Stimulated activated CD4-positive, alpha-beta T cell treated with anti-CD3 and anti-CD28 coated beads, Interleukin-2, amount 100 ng/mL, for 24 hours (primary cell): ENCODE results near the gene MRGPRX4.
"Not testable (repeated sequence)": the region's sequence is repeated elsewhere in the genome, so short reads cannot be mapped to it uniquely, and the experiment has no call there.

ENCODE experiments used
- DNase-seq, 2 donors: peaks; one replicate each; pipeline ENCODE4 v3.0.0-alpha.2; 2020

The MRGPRX4 gene

GRCh38 chr11:18172666-18173065 is at the start of gene MRGPRX4:
Gene MRGPRX4 (plus strand): TSS chr11:18172837. CDS start chr11:18173257, 420 bp downstream.
- no peak for DNase-seq

DNA sequence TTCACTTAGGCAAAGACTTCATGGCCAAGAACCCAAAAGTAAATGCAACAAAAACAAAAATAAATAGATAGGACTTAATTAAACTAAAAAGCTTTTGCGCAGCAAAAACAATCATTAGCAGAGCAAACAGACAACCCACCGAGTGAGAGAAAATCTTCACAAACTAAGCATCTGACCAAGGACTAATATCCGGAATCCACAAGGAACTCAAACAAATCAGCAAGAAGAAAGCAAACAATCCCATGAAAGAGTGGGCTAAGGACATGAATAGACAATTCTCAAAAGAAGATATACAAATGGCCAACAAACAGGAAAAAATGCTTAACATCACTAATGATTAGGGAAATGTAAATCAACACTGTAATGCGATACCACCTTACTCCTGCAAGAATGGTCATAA is 41.5 kb upstream of the MRGPRX4 start:
- not testable (repeated sequence) for DNase-seq

- DNase-seq: no peak
These were observed 40.3 kb upstream of the MRGPRX4 start, which contains the start of gene MRGPRX3 for GRCh38 chr11:18132341-18132740. Gene MRGPRX3 (plus strand): TSS chr11:18132571. CDS start chr11:18137203, 4,632 bp downstream.

DNA sequence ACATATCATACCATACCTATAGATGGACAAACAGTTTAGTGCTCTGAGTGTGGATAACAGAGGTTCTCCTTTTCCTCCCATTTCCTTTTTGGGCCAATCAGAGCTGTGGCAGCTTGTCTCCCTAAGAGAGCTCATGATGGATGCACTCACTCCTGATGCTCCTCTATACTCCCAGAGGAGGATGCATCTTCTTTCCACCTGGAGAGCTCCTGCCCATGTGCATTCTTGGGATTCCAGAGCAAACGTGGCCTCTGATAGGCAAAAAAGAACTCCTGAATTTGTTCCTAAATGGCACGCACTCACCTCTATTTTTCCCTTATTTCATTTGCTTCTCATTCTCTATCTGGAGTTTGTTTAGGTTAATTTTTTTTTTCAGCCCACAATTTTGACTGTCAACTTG is 37.3 kb upstream of the MRGPRX4 start:
- no peak for DNase-seq

DNA sequence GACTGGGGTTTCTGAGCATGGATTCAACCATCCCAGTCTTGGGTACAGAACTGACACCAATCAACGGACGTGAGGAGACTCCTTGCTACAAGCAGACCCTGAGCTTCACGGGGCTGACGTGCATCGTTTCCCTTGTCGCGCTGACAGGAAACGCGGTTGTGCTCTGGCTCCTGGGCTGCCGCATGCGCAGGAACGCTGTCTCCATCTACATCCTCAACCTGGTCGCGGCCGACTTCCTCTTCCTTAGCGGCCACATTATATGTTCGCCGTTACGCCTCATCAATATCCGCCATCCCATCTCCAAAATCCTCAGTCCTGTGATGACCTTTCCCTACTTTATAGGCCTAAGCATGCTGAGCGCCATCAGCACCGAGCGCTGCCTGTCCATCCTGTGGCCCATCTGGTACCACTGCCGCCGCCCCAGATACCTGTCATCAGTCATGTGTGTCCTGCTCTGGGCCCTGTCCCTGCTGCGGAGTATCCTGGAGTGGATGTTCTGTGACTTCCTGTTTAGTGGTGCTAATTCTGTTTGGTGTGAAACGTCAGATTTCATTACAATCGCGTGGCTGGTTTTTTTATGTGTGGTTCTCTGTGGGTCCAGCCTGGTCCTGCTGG is 35.3 kb upstream of the MRGPRX4 start:
- DNase-seq: no peak

- no peak for DNase-seq
These were observed 32.5 kb upstream of the MRGPRX4 start for GRCh38 chr11:18140145-18140544.

DNA sequence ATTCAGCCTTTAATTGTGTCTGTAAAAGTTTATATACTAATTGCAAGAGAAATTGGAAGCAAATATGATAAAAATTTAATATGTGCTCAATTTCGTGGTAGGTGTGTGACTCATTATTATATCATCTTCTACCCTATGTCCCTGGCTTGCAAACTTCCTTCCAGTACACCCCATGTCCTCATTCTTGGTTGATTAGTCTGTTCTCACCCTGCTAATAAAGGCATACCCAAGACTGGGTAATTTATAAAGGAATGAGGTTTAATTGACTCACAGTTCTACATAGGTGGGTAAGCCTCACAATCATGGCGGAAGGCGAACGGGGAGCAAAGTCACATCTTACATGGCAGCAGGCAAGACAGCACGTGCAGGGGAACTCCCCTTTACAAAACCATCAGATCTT is 28.4 kb upstream of the MRGPRX4 start:
- no peak for DNase-seq

GRCh38 chr11:18145025-18145424 is 27.6 kb upstream of the MRGPRX4 start:
- no peak for DNase-seq

DNA sequence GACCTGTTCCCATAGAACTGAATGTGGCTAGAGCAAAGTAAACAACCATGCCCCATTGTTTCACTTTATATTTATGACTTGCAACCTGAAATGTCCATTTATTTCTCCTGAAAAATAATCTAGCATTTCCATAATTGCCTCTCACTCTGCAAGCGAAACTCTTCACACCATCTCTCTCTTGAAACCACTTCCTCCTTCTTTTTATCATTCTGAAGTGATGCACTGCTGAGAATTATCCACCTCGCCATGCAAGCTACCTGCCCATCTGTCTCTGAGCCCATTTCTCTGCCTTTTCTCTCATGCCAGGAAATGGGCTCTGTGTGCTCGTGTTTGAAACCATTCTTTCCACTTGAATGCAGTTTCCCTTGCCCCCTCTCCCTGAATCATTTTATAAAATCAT is 26.8 kb upstream of the MRGPRX4 start:
- DNase-seq: no peak

GRCh38 chr11:18151581-18151980 is 21.1 kb upstream of the MRGPRX4 start:
- DNase-seq: no peak

GRCh38 chr11:18168372-18168771 is 4.3 kb upstream of the MRGPRX4 start:
- no peak for DNase-seq

DNA sequence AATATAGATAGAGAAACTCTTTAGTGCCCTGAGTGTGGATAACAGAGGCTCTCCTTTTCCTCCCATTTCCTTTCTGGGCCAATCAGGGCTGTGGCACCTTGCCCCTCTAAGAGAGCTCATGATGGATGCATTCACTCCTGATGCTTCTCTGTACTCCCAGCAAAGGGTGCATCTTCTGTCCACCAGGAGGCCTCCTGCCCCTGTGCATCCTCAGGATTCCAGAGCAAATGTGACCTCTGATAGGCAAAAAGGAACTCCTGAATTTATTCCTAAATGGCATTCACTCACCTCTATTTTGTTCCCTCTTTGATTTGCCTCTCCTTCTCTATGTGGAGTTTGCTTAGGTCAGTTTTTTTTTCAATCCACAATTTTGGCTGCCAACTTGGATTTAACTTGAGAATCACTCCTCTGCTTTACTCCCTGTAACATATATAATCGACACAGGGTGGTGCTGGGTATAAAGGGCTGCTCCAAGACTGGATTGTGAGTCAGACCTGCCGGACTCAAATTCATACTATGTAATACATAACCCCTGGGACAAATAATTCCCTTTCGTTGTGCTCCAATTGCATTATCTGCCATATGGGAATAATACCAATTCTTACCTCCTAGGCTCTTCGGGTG is 1.1 kb upstream of the MRGPRX4 start:
- DNase-seq: peak in 1 of 2 donors; percentile 6

DNA sequence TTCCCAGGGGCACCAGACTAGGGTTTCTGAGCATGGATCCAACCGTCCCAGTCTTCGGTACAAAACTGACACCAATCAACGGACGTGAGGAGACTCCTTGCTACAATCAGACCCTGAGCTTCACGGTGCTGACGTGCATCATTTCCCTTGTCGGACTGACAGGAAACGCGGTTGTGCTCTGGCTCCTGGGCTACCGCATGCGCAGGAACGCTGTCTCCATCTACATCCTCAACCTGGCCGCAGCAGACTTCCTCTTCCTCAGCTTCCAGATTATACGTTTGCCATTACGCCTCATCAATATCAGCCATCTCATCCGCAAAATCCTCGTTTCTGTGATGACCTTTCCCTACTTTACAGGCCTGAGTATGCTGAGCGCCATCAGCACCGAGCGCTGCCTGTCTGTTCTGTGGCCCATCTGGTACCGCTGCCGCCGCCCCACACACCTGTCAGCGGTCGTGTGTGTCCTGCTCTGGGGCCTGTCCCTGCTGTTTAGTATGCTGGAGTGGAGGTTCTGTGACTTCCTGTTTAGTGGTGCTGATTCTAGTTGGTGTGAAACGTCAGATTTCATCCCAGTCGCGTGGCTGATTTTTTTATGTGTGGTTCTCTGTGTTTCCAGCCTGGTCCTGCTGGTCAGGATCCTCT is 709 bp downstream of the MRGPRX4 start:
- DNase-seq: no peak

DNA sequence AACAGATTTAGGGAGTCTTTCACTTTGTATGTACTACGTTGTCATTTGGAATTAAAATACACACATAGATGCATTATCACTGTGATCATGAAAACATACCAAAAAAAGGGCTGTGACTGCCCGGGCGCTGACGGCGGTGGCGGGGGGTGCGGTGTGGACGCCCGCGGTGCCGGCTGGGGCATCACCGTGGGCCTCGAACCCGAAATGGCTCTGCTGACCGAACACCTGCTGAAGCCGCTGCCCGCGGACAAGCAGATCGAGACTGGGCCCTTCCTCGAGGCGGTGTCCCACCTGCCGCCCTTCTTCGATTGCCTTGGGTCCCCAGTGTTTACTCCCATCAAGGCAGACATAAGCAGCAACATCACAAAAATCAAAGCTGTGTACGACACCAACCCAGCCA is 16.2 kb downstream of the MRGPRX4 start:
- DNase-seq: no peak

- DNase-seq: not testable (repeated sequence)
These were observed 17.0 kb downstream of the MRGPRX4 start for GRCh38 chr11:18189476-18190245.

DNA sequence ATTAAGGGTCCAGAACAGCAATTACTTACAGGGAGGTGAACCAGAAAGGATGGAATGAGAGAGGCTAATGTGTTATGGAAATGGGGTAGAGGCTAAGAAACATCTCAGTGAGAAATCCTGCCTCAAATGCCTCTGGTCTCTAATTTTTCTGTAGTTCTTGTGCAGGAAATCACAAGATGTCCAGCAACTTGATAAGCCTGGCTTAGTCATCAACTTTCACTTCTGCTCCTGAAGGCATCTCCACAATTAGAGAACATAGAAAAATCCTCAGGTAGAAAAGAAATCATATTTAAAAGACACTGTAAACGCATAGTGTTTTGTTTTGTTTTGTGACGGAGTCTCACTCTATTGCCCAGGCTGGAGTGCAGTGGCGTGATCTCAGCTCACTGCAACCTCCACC is 18.7 kb downstream of the MRGPRX4 start:
- DNase-seq: no peak

DNA sequence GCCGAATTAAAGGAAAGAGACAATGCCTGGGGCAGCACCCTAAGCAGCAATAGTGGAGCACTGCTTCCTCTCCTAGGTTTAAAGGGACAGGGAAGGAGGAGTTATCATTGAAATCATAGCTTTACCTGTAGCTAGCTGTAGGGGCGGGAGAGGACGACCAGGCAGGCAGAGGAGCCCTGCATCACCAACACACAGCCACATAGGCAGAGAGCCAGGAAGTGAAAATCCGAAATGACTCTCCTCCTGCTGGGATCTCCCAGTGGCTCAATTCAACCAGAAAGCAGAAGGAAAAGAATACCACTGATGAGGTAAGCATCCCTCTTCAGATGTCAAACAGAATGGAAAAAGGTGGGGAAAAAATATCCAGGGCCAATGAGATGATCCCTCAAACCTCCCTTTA is 20.4 kb downstream of the MRGPRX4 start:
- DNase-seq: no peak

DNA sequence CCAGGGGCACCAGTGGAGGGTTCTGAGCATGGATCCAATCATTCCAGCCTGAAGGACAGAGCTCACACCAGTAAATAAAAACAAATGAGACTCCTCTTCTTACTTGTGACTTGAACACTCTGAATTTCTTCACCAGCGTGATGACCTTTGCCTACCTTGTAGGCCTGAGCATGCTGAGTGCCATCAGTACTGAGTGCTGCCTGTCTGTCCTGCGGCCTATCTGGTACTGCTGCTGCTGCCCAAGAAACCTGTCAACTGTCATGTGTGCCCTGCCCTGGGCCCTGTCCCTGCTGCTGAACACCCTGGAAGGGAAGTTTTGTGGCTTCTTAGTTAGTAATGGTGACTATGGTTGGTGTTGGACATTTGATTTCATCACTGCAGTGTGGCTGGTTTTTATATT is 23.9 kb downstream of the MRGPRX4 start:
- DNase-seq: no peak

DNA sequence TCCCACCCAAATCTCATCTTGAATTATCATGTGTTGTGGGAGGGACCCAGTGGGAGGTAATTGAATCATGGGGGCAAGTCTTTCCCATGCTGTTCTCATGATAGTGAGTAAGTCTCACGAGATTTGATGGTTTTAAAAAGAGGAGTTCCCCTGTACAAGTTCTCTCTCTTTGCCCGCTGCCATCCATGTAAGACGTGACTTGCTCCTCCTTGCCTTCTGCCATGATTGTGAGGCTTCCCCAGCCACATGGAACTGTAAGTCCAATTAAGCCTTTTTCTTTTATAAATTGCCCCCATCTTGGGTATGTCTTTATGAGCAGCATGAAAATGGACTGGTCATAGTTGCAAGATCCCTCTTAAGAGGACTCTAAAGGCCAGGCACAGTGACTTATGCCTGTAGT is 25.1 kb downstream of the MRGPRX4 start:
- DNase-seq: not testable (repeated sequence)

GRCh38 chr11:18203723-18204122 is 31.1 kb downstream of the MRGPRX4 start:
- DNase-seq: peak in 1 of 2 donors; percentile 9

DNA sequence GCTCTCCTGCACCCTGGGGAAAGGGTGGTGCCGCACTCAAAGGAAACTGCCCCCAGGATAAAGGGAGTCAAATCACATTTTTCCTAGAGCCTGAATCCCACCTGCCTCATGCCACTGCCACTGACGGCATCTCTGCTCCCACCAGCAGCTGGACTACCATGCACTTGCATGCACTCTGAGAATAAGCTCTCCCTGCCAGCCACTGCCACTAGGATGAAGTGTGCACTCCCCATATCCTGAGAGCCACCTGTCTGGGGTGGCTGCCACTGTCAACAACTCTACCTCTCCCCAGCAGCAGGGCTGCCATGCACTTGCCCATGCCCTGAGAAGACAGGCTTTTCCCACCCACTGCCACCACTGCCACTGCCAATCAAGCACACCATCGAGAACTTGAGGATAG is 31.6 kb downstream of the MRGPRX4 start:
- no peak for DNase-seq

- no peak for DNase-seq
These were observed 32.1 kb downstream of the MRGPRX4 start for GRCh38 chr11:18204771-18205170.

DNA sequence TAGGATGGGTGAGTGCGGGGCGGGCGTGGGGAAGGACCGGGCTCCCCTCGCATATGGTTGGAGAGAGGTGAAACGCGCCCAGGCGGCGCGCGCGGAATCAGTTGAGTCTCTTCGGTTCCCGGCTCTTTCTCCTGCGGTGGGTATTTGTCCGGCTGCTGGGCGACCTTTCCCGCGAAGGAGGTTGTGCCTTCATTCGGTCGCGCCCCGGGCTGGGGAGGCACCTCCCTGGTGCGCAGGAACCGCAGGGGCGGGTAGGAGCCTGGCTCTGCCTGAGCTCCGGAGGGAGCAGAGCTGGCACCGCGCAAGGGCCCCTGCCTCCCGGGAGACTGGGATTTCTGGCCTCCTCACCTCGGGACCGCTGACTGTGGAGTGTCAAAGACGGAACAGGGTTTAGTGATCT is 36.4 kb downstream of the MRGPRX4 start:
- DNase-seq: no peak
